Mononuclear cell (primary cell): ENCODE data around the gene ADNP2. TPM values are rescaled to one million over a fixed set of nuclear protein-coding genes. Genes with fewer than 3 reads are reported as not detected.

Source experiments
- H3K27me3 ChIP-seq: 2 replicates; pipeline ENCODE4 v1.6.0; 2011; ENCODE audit warnings: low read length, control low read depth; ENCODE audit not compliant: insufficient read depth
- H3K4me1 ChIP-seq: 2 replicates; pipeline ENCODE4 v1.5.1; 2011; ENCODE audit warnings: mild to moderate bottlenecking, low read length, control low read depth; ENCODE audit not compliant: insufficient read depth
- H3K4me3 ChIP-seq: 2 replicates; pipeline ENCODE4 v1.5.1; 2011; ENCODE audit warnings: mild to moderate bottlenecking, low read length, moderate library complexity
- H3K9me3 ChIP-seq: 2 replicates; pipeline ENCODE4 v1.5.1; 2011; ENCODE audit warnings: low read depth, mild to moderate bottlenecking, control low read depth, low read length
- total RNA-seq: library from RNA; depleted of rRNA; stranded (reverse); fragments of >200 nt; gene quantifications from one replicate; pipeline ENCODE4 v1.2.3, GENCODE V29; 2012

ADNP2 gene, protein sequence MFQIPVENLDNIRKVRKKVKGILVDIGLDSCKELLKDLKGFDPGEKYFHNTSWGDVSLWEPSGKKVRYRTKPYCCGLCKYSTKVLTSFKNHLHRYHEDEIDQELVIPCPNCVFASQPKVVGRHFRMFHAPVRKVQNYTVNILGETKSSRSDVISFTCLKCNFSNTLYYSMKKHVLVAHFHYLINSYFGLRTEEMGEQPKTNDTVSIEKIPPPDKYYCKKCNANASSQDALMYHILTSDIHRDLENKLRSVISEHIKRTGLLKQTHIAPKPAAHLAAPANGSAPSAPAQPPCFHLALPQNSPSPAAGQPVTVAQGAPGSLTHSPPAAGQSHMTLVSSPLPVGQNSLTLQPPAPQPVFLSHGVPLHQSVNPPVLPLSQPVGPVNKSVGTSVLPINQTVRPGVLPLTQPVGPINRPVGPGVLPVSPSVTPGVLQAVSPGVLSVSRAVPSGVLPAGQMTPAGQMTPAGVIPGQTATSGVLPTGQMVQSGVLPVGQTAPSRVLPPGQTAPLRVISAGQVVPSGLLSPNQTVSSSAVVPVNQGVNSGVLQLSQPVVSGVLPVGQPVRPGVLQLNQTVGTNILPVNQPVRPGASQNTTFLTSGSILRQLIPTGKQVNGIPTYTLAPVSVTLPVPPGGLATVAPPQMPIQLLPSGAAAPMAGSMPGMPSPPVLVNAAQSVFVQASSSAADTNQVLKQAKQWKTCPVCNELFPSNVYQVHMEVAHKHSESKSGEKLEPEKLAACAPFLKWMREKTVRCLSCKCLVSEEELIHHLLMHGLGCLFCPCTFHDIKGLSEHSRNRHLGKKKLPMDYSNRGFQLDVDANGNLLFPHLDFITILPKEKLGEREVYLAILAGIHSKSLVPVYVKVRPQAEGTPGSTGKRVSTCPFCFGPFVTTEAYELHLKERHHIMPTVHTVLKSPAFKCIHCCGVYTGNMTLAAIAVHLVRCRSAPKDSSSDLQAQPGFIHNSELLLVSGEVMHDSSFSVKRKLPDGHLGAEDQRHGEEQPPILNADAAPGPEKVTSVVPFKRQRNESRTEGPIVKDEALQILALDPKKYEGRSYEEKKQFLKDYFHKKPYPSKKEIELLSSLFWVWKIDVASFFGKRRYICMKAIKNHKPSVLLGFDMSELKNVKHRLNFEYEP
- total RNA-seq = 83.3 TPM

DNA sequence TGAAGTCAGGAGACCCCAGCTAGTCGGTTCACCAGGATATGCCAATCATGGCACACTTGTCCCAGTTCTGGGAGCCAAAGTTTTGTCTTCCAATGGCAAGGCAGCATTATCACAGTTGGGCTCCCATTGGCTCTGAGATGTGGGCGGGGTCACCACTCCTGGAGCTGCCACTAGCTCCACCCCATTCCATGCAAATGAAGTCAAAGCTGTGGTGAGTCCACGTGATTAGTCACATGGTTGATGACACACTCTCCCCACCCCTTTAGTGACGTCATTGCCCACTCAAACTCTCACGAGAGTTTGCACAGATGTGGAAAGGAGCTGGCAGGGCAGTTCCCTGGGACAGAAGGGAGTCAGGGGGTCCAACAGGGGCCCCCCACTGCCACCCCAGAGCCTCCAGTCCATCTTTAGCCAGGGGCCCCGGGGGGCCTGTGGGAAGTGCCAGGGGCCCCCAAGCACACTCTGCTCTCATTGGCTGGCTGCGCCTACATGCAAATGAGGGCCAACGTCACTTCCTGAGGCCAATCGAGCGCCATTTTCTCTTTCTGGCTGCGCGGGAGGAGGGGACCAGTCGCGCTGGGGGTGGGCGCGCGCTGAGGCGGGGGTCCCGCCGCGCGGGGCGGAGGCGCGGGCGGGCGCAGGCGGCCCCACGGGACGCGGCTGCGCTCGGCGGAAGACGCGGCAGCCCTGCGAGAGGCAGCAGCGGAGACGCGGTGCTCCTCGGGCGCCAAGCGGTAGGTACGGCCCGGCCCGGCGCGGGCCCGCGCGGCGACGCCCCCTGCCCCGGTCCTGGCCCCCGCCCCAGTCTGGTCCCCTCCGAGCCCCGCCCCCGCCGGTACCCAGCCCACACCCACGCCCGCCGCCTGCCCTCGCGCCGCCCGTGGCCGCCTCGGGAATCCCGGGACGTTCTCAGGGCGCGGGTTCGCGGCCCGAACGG, at the start of gene ADNP2:
ADNP2 (plus strand) TSS at position 524 of the 937 bp plus-strand sequence. CDS start 8,281 bp downstream, outside the sequence.
- no peaks in the 10 kb centered on the region for H3K9me3 ChIP-seq
- H3K27me3 ChIP-seq = no peaks in the 10 kb centered on the region
- H3K4me3 ChIP-seq = peak within 1 kb of the TSS; percentile 56
- peaks cover 14% of the 10 kb centered on the region for H3K4me1 ChIP-seq

DNA sequence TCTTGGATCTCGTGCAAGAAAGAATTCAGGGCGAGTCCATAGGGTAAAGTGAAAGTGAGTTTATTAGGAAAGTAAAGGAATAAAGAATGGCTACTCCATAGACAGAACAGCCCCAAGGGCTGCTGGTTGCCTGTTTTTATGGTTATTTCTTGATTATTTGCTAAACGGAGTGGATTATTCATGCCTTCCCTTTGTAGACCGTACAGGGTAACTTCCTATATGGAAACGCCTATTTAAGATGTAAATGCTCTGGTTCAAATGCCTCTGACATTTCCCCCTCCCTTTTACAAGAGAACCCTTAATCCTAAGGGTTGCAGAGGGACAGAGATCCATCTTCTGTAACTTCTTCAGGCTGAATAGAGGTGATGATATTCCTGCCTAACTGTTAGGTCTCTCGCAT, 49.1 kb upstream of the ADNP2 start:
- no peaks in the 10 kb centered on the region for H3K27me3 ChIP-seq
- H3K4me1 ChIP-seq = no peaks in the 10 kb centered on the region
- no peak overlapping the region for H3K4me3 ChIP-seq
- H3K9me3 ChIP-seq = peaks cover 18% of the 10 kb centered on the region

DNA sequence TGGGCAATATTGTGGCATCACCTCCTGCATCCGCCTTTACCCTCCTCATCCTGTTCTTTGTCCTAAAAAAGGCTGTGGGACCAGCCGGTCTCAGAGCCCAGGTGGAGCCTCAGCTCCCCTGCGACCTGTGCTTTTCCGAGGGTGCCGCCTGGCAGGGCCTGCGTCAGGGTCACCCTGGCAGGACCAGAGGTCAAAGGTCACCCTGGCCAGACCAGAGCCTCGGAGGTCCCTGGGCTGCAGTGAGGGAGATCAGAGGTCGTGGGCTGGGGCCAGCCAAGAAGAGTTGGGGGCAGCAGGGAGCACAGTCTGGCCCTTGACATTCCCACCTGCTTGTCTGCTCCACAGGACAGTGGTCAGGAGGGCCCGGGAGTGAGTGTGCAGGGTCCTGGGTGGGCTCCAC, 43.4 kb upstream of the ADNP2 start:
- H3K4me1 ChIP-seq = no peaks in the 10 kb centered on the region
- H3K4me3 ChIP-seq = no peak overlapping the region
- H3K9me3 ChIP-seq = no peaks in the 10 kb centered on the region
- no peaks in the 10 kb centered on the region for H3K27me3 ChIP-seq

DNA sequence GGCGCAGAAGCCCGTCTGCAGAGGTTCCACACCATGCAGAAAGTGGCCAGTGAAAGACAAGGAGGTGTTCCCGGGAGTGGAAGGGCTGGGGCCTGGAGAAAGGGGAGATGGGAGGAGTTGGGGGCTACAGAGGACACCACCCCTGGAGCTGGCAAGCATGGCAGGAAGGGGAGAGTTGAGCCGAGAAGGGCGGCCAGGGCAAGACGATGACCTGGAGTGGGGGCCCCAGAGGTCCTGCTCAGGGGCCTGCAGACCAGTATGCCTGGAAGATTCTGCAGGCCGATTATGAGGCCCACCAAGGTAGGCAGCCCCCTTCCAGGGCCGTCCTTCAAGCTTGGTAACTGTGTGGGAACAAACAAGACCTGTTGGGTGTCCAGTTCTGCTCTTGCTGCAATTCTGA, 41.7 kb upstream of the ADNP2 start:
- no peaks in the 10 kb centered on the region for H3K4me1 ChIP-seq
- H3K4me3 ChIP-seq = no peak overlapping the region
- H3K27me3 ChIP-seq = no peaks in the 10 kb centered on the region
- H3K9me3 ChIP-seq = no peaks in the 10 kb centered on the region

DNA sequence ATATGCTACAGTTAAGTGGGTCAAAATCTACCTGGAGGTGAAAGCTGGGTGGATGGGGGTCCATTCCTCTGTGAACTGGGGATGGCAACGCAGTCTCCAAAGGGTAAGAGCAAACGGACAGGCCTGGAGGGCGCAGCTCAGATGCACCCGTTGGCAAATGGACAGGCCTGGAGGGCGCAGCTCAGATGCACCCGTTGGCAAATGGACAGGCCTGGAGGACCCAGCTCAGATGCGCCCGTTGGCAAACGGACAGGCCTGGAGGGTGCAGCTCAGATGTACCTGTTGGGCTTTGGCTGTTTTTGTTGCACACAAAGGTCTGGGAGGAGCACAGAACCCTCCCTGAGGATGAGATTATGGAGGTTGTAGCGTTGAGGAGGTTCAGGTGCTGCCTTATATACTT, 41.2 kb upstream of the ADNP2 start:
- H3K9me3 ChIP-seq = no peaks in the 10 kb centered on the region
- no peaks in the 10 kb centered on the region for H3K4me1 ChIP-seq
- H3K4me3 ChIP-seq = no peak overlapping the region
- H3K27me3 ChIP-seq = no peaks in the 10 kb centered on the region

DNA sequence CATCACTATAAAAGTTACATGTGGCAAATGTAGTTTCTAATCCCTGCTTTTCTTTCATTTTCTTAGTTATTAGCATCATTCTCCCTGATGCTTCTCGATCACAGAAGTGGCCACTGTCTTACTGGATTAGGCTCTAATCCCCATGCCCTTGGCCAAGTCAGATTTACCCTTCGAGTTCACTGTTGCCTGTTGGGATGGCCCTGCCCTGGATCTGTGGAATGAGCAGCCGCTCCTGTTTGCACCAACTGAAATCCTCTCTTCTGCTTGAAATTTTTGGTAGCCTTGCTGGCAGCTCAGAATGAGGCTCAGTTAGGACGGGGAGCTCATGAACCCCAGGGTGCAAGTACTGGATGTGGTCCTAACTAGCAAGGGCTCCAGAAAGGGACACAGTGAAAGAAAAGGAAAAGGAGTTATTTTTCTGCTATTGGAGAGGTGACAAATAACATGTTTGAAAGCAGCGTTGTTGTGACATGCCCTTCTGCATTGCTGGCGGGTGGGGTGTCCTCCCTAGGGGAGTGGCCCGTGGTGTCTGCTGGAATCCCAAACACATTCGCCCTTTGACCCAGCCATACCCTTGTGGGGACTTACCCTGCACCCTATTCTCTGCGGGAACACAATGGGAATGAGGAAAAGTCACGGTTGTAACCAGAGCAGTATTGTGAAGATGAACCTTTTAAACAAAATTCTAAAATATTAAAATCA, 40.3 kb upstream of the ADNP2 start:
- Histone ChIP-seq H3K4me1 (no peaks in the 10 kb centered on the region), H3K27me3 (no peaks in the 10 kb centered on the region), H3K4me3 (no peak overlapping the region), H3K9me3 (no peaks in the 10 kb centered on the region)

DNA sequence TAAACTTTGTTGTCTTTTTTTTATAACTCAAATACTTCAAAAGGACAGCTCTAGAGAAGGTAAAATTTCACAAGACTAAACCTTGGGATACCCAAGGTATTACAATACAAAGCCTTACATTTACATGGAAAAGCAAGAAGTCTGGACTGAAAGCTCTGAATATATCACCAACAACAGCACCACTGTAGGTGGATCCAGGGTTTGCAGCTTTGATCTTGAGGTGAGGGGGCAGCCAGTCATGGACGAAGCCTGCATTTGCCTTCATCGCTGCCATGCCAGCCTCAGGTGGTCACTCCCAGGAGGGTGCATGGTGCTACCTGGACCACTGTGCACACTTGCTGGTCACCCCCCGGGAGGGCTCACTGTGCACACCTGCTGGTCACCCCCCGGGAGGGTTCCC, 38.2 kb upstream of the ADNP2 start:
- Histone ChIP-seq H3K27me3 (no peaks in the 10 kb centered on the region), H3K9me3 (no peaks in the 10 kb centered on the region), H3K4me3 (no peak overlapping the region), H3K4me1 (no peaks in the 10 kb centered on the region)

DNA sequence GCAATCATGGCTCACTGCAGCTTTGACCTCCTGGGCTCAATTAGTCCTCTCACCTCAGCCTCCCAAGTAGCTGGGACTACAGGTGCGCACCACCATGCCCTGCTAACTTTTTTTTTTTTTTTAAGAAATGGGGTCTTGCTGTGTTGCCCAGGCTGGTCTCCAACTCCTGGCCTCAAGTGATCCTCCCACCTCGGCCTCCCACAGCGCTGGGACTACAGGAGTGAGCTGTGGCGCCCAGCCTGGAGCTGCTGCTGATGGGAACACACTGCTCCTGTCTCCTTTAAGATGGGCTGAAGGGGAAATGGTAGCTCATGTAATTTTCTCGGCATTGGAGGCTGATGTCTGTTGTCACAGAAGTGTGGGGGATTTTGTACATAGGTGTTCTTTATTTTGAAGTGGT, 34.9 kb upstream of the ADNP2 start:
- Histone ChIP-seq H3K9me3 (no peaks in the 10 kb centered on the region), H3K4me1 (no peaks in the 10 kb centered on the region), H3K4me3 (no peak overlapping the region), H3K27me3 (no peaks in the 10 kb centered on the region)

DNA sequence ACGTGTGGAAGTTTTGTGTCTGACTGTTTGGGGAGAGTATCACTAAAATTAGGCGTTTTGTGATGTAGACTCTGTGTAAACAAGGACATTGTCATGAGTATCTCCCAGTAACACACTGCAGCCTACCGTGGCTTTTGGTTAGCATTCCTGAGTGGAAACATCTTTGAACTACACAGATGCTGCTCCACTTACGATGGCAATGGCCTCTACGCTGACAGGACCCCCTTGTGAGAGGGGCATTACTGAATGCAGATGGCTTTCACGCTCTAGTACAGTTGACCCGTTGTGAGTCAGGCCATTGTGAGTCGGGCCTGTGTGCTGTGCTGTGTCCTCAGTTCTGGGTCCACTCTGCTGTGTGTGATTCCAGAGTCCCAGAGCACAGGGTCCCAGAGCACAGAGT, 34.4 kb upstream of the ADNP2 start:
- Histone ChIP-seq H3K9me3 (no peaks in the 10 kb centered on the region), H3K4me3 (no peak overlapping the region), H3K27me3 (no peaks in the 10 kb centered on the region), H3K4me1 (no peaks in the 10 kb centered on the region)

DNA sequence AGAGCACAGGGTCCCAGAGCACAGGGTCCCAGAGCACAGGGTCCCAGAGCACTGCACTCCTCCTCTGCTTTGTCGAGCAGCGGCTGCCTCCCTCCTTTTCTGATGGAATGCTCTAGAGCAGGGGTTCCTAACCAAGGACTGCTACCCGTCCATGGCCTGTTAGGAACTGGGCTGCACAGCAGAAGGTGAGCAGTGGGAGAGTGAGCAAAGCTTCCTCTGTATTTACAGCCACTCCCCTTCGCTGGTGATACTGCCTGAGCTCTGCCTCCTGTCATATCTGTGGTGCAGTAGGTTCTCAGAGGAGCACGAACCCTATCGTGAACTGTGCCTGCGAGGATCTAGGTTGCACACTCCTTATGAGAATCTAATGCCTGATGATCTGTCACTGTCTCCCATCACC, 33.1 kb upstream of the ADNP2 start:
- Histone ChIP-seq H3K4me1 (no peaks in the 10 kb centered on the region), H3K4me3 (no peak overlapping the region), H3K9me3 (no peaks in the 10 kb centered on the region), H3K27me3 (no peaks in the 10 kb centered on the region)

DNA sequence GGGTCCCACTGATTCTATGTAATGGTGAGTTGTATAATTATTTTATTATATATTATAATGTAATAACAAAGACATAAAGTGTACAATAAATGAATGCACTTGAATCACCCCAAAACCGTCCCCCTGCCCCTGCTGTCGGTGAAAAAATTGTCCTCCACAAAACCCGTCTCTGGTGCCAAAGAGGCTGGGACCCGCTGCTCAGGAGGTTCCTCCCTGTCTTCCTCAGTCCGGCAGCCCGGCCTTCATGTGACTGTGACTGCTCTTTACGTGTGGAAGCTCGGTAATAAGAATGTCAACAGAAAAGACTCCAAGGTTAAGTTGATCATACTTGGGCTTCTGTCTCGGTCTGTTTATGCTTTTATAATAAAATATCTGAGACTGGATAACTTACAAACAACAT, 32.7 kb upstream of the ADNP2 start:
- Histone ChIP-seq H3K9me3 (no peaks in the 10 kb centered on the region), H3K4me1 (no peaks in the 10 kb centered on the region), H3K27me3 (no peaks in the 10 kb centered on the region), H3K4me3 (no peak overlapping the region)

DNA sequence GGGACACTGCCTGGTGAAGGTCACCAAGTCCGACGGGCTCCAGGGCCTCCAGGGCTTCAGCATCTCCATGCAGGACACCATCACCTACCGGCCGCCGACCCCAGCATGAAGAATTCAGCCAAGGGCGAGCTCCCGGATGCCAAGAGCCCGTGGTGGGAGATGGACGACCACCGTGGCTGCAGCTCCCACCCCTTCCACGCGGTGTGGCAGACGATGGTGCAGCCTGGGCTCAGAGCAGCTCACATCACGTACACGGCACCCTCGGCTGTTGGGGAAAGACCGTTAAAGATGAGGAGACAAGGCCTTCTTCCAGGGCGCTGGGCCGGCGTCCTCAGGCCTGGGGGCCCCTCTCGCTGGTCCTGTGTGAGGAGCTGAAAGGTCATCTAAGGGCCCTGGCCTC, 31.2 kb upstream of the ADNP2 start:
- Histone ChIP-seq H3K4me1 (no peaks in the 10 kb centered on the region), H3K9me3 (no peaks in the 10 kb centered on the region), H3K4me3 (no peak overlapping the region), H3K27me3 (no peaks in the 10 kb centered on the region)

DNA sequence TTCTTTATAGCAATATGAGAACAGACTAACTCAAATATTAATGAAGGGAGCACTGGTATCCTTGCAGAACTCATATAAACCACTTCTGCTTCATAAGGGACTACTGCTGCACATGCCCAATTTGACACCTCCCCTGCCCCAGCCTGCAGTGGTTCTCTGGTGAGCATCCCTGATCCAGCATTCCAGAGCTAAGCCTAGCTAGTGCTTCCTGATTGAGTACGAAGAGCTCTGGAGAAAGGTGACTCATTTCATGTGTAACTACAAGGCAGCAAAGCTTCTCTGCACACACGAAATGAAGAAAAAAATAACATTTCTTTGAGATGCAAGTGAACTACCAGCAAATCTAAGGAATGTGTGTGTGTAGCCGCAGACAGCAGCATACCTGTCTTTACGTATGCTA, 22.8 kb upstream of the ADNP2 start:
- peaks cover 4% of the 10 kb centered on the region for H3K27me3 ChIP-seq
- H3K9me3 ChIP-seq = peaks cover 26% of the 10 kb centered on the region
- H3K4me1 ChIP-seq = no peaks in the 10 kb centered on the region
- no peak overlapping the region for H3K4me3 ChIP-seq

DNA sequence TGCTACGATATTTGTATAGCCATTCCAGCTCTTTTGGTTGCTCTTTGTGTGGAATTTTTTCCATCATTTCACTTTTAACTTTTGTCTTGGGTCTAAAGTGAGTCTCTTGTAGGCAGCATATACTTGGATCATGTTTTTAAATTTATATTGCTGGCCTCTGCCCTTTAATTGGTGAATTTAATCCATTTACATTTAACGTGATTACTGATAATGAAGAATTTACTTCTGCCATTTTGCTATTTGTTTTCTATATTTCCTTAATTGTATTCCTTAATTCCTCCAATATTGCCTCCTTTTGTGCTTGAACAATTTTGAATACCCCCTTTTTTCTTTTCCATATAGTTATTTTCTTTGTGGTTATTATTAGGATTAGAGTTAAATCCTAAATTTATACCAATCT, 21.0 kb upstream of the ADNP2 start:
- Histone ChIP-seq H3K27me3 (peaks cover 7% of the 10 kb centered on the region), H3K4me3 (no peak overlapping the region)

More for the DNA sequence above, 21.0 kb upstream of the ADNP2 start:
- Histone ChIP-seq H3K9me3 (peaks cover 26% of the 10 kb centered on the region), H3K4me1 (no peaks in the 10 kb centered on the region)
